Esophagus squamous epithelium (tissue), 5 donors: Measurements from ENCODE around the gene NDC80. TPM values are rescaled to one million over a fixed set of nuclear protein-coding genes. Genes with fewer than 3 reads are reported as not detected.

Experiments used
- DNase-seq: peaks from one replicate; lab custom pipeline; 2025; lab: John Stamatoyannopoulos, UW
- H3K27ac ChIP-seq, 4 donors: fragments of 200-600 bp; sonication (generic); one replicate each; pipeline ENCODE4 v1.5.1; 2016 to 2019; ENCODE audit warnings: mild to moderate bottlenecking in 1 of 4
- H3K27me3 ChIP-seq, 4 donors: fragments of 200-600 bp; sonication (generic); 1 replicate in 3 of 4; 2 replicates in 1 of 4; pipeline versions ENCODE4 v1.5.1 to v1.6.0; 2017 to 2021; ENCODE audit warnings: antibody characterized with exemption in 1 of 4
- H3K36me3 ChIP-seq, 3 donors: fragments of 200-600 bp; sonication (generic); one replicate each; pipeline ENCODE4 v1.5.1; 2016 to 2019
- H3K4me1 ChIP-seq, 3 donors: fragments of 200-600 bp; sonication (generic); one replicate each; pipeline ENCODE4 v1.5.1; 2017 to 2019
- H3K4me3 ChIP-seq, 4 donors: fragments of 200-600 bp; sonication (generic); 1 replicate in 3 of 4; 2 replicates in 1 of 4; pipeline ENCODE4 v1.5.1; 2016 to 2019; ENCODE audit warnings: mild to moderate bottlenecking in 2 of 4, moderate library complexity in 1 of 4
- H3K9me3 ChIP-seq, 3 donors: fragments of 200-600 bp; sonication (generic); one replicate each; pipeline ENCODE4 v1.5.1; 2016 to 2019
- CTCF ChIP-seq, 6 experiments: fragments of 450-650 bp in 4 of 6; fragments of 200-600 bp in 2 of 6; sonication (generic) in 2 of 6; IDR thresholded peaks; one replicate each; pipeline ENCODE4 v1.5.1; 2016 to 2019; ENCODE audit warnings: antibody characterized with exemption in 6 of 6, mild to moderate bottlenecking in 4 of 6, moderate library complexity in 4 of 6
- POLR2A ChIP-seq, 4 donors: fragments of 450-650 bp; IDR thresholded peaks; one replicate each; pipeline ENCODE4 v1.6.1; 2017; ENCODE audit warnings: antibody characterized with exemption in 4 of 4, mild to moderate bottlenecking in 4 of 4, moderate library complexity in 3 of 4
- WGBS, 2 donors: methylation state at CpG; one replicate each; pipeline ENCODE4 v1.1.5; 2018; 5-methylcytosine and 5-hydroxymethylcytosine counted together
- intact Hi-C: fragments of 100-400 bp; cut with DNase I; formaldehyde crosslinking; loops from one replicate; pipeline ENCODE4 v1.15.0; 2022
- total RNA-seq, 4 donors: library from RNA; depleted of rRNA; stranded (reverse); fragments of >200 nt; gene quantifications; one replicate each; pipeline ENCODE4 v1.1.0, GENCODE V29; 2016
- donor health status: DM: yes; HTN: yes; CAD: no.

NDC80 gene
- total RNA-seq, 4 donors from 2014 or later, result 2.9 to 13.8 (median 8.0) TPM

DNA sequence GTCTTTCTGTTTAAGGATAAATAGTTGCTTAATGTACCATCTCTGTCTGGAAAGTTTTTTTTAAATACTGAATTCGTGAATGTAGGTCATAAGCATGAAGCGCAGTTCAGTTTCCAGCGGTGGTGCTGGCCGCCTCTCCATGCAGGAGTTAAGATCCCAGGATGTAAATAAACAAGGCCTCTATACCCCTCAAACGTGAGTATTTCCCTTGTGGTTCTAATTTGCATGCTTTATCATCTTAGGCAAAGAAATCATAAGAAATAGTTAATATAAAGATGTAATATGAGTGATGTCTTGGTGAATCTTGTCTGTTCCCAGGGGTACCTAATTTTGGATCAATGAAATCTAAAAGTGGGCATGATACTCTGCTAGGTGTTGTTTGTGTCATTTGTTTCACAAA lies 1.5 kb downstream of the NDC80 start:
- no peak for DNase-seq
- Histone ChIP-seq H3K4me1 (peaks cover 6 to 43% (median 11%) of the 10 kb centered on the region in 3 donors), H3K4me3 (peak overlapping the region in 2 of 4 donors; percentile 72 to 90), H3K27ac (no peak overlapping the region), H3K27me3 (no peaks in the 10 kb centered on the region), H3K36me3 (no peaks in the 10 kb centered on the region), H3K9me3 (no peaks in the 10 kb centered on the region)
- TF ChIP-seq CTCF (IDR thresholded peaks at IDR 0.05), result no peak
- TF ChIP-seq POLR2A (IDR thresholded peaks at IDR 0.05), result no peak
- intact Hi-C loops, result no loop called here
- WGBS, 2 donors, result 34 to 39% methylated on average over 5 of the region's 5 CpGs

DNA sequence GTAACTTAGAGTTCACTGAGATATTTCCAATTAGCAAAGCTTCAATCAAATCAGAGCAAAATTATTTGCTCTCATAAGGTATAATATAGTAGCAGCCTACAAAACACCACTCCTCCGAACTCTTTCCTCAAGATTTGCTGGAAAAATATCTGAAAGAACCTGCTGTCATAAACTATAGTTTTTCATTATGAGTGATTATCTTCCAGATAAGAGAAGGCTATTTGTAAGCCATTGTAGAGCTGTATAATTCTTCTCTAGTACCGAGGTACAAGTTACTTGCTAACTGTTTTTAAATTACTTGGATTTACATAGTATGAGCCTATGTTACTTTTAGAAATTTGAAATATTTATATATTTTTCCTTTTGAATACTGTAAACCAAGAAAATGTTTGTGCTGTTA lies 2.1 kb downstream of the NDC80 start:
- 39 to 42% methylated on average over 2 of the region's 2 CpGs for WGBS, 2 donors
- Histone ChIP-seq H3K9me3 (no peaks in the 10 kb centered on the region), H3K27ac (no peak overlapping the region), H3K4me1 (peaks cover 6 to 43% (median 11%) of the 10 kb centered on the region in 3 donors), H3K4me3 (no peak overlapping the region), H3K27me3 (no peaks in the 10 kb centered on the region), H3K36me3 (no peaks in the 10 kb centered on the region)
- TF ChIP-seq POLR2A (IDR thresholded peaks at IDR 0.05), result no peak
- TF ChIP-seq CTCF (IDR thresholded peaks at IDR 0.05), result no peak
- no peak for DNase-seq
- intact Hi-C loops, result no loop called here

GRCh38 chr18:2587788-2588187 lies 16.4 kb downstream of the NDC80 start:
- no peaks in the 10 kb centered on the region for H3K9me3 ChIP-seq
- peaks cover 0 to 21% (median 0%) of the 10 kb centered on the region in 3 donors for H3K4me1 ChIP-seq
- H3K27ac ChIP-seq, result no peak overlapping the region
- 93 to 97% methylated on average over 3 of the region's 3 CpGs for WGBS, 2 donors
- H3K4me3 ChIP-seq, result no peak overlapping the region
- H3K36me3 ChIP-seq, result no peaks in the 10 kb centered on the region
- DNase-seq, result no peak
- intact Hi-C loops, result no loop called here
- no peak for TF ChIP-seq POLR2A (IDR thresholded peaks at IDR 0.05)
- no peak for TF ChIP-seq CTCF (IDR thresholded peaks at IDR 0.05)
- no peaks in the 10 kb centered on the region for H3K27me3 ChIP-seq

DNA sequence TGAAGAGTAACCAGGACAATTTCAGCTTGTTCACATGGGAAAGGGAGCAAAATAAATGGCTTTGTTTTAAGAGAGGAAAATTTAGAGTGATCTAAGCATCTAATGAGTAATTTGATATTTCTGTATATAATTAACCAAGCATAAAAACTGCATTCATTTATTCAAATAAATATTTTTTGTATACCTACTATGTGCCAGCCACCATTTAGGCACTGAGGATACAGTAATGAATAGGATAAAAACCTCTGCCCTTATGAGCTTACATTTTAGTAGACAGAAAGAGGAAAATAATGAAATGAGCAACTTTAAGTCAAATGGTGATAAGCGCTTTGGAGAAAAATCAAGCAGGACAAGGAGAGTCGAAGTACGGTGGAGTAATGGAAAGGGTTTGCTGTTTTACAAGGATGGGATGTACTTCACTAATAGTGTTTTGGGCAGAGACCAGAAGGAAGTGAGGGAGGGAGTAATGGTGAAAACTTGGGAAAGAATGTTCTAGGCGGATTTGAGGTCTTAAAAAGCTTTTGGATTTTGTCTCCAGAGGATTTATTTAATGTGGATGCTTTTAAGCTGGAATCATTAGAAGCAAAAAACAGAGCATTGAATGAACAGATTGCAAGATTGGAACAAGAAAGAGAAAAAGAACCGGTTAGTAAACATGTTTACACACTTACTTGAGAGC lies 17.4 kb downstream of the NDC80 start:
- H3K9me3 ChIP-seq, result no peaks in the 10 kb centered on the region
- 61 to 64% methylated on average over 5 of the region's 5 CpGs for WGBS, 2 donors
- H3K4me1 ChIP-seq, result peaks cover 0 to 31% (median 0%) of the 10 kb centered on the region in 3 donors
- TF ChIP-seq POLR2A (IDR thresholded peaks at IDR 0.05), result no peak
- TF ChIP-seq CTCF (IDR thresholded peaks at IDR 0.05), result no peak
- H3K4me3 ChIP-seq, result peak overlapping the region in 1 of 4 donors; percentile 1
- no peak for DNase-seq
- H3K27me3 ChIP-seq, result no peaks in the 10 kb centered on the region
- intact Hi-C loops, result no loop called here
- no peaks in the 10 kb centered on the region for H3K36me3 ChIP-seq
- H3K27ac ChIP-seq, result peak overlapping the region in 2 of 4 donors; percentile 28 to 59

GRCh38 chr18:2589345-2590068 lies 18.1 kb downstream of the NDC80 start:
- Histone ChIP-seq H3K27ac (peak overlapping the region in 3 of 4 donors; percentile 28 to 59 (median 53)), H3K27me3 (no peaks in the 10 kb centered on the region), H3K36me3 (no peaks in the 10 kb centered on the region), H3K9me3 (no peaks in the 10 kb centered on the region), H3K4me3 (peak overlapping the region in 1 of 4 donors; percentile 39), H3K4me1 (peaks cover 0 to 38% (median 0%) of the 10 kb centered on the region in 3 donors)
- 54 to 65% methylated on average over 3 of the region's 3 CpGs for WGBS, 2 donors
- no peak for DNase-seq
- no peak for TF ChIP-seq POLR2A (IDR thresholded peaks at IDR 0.05)
- TF ChIP-seq CTCF (IDR thresholded peaks at IDR 0.05), result no peak
- intact Hi-C loops, result no loop called here
